Measurements from ENCODE around the gene AIMP2. TPM values are rescaled to one million over a fixed set of nuclear protein-coding genes. Genes with fewer than 3 reads are reported as not detected.
A peak's percentile ranks its signal among the peaks of the same experiment; 100 is the strongest.
"Not testable (repeated sequence)": the region's sequence is repeated elsewhere in the genome, so short reads cannot be mapped to it uniquely, and the experiment has no call there.

AIMP2 gene
- total and polyA plus RNA-seq, 3 donors from 2014 or later = 53.0 to 121 (median 63.4) TPM

DNA sequence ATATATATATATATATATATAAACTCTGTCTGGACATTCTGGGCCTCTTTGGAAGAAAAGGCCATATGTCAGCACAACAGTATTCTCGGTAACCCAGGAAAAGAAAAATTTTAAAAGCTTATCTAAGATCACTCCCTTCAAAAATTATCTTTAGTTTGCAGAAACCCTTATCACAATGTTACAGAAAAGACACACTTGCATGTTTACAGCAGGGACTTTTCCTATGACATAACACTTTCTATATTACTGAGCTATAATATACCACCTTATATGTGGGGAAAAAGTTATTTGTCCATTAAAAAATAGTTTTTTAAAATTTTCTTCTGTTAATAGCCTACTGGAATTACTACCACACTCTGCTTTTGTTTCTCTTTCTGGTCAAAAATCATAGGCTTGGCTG is 47.5 kb downstream of the AIMP2 start:
- Histone ChIP-seq H3K9me3 (no peaks in the 10 kb centered on the region), H3K4me3 (no peak overlapping the region), H3K36me3 (ENCODE audit: low read depth, missing control alignments) (no peaks in the 10 kb centered on the region), H3K27ac (no peak overlapping the region), H3K4me1 (peaks cover 9% of the 10 kb centered on the region), H3K27me3 (no peaks in the 10 kb centered on the region)
- no peak for DNase-seq
- TF ChIP-seq, protein P1, sequence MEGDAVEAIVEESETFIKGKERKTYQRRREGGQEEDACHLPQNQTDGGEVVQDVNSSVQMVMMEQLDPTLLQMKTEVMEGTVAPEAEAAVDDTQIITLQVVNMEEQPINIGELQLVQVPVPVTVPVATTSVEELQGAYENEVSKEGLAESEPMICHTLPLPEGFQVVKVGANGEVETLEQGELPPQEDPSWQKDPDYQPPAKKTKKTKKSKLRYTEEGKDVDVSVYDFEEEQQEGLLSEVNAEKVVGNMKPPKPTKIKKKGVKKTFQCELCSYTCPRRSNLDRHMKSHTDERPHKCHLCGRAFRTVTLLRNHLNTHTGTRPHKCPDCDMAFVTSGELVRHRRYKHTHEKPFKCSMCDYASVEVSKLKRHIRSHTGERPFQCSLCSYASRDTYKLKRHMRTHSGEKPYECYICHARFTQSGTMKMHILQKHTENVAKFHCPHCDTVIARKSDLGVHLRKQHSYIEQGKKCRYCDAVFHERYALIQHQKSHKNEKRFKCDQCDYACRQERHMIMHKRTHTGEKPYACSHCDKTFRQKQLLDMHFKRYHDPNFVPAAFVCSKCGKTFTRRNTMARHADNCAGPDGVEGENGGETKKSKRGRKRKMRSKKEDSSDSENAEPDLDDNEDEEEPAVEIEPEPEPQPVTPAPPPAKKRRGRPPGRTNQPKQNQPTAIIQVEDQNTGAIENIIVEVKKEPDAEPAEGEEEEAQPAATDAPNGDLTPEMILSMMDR (IDR thresholded peaks at IDR 0.05) = no peak
- intact Hi-C loops (cut with DNase I; ENCODE audit: low total_unique reads) = no loop called here
- 35 to 56% methylated on average over 1 of the region's 1 CpG for WGBS, 2 donors

DNA sequence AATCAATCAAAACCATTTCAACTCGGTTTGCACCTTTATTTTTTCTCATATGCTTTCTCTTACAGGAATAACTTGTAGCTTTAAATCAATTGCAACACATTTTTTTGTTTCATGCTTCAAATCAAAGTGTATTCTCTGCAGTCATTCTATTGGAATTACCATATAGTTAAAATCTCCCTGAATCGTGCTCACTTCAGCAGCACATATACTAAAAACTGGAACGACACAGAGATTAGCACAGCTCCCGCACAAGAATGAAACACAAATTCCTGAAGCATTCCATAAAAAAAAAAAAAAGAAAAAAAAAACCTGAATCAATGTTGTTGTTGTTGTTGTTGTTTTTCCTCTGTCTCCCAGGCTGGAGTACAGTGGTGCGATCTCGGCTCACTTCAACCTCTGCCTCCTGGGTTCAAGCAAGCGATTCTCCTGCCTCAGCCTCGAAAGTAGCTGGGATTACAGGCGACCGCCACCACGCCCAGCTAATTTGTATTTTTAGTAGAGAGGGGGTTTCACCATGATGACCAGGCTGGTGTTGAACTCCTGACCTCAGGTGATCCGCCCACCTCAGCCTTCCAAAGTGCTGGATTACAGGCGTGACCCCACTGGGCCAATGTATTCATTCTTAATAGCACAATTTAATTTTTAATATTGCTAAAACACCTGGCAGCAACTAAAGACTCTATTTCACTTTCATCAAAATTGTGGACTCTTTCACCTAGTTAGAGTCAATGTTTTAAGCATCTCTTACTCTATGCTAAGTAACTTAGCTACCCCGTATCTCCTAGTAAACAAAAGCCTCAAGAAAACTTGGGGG is 48.5 kb downstream of the AIMP2 start:
- H3K9me3 ChIP-seq = no peaks in the 10 kb centered on the region
- H3K27ac ChIP-seq = no peak overlapping the region
- 50 to 56% methylated on average over 14 of the region's 14 CpGs for WGBS, 2 donors
- intact Hi-C loops (cut with DNase I; ENCODE audit: low total_unique reads) = no loop called here
- no peak for DNase-seq
- TF ChIP-seq, protein P1 (IDR thresholded peaks at IDR 0.05) = no peak
- TF ChIP-seq POLR2A (IDR thresholded peaks at IDR 0.05) = no peak
- peak overlapping the region in 1 of 2 donors; percentile 80 for H3K4me3 ChIP-seq
- H3K27me3 ChIP-seq = no peaks in the 10 kb centered on the region
- peaks cover 9% of the 10 kb centered on the region for H3K4me1 ChIP-seq
- no peaks in the 10 kb centered on the region for H3K36me3 ChIP-seq (ENCODE audit: low read depth, missing control alignments)

DNA sequence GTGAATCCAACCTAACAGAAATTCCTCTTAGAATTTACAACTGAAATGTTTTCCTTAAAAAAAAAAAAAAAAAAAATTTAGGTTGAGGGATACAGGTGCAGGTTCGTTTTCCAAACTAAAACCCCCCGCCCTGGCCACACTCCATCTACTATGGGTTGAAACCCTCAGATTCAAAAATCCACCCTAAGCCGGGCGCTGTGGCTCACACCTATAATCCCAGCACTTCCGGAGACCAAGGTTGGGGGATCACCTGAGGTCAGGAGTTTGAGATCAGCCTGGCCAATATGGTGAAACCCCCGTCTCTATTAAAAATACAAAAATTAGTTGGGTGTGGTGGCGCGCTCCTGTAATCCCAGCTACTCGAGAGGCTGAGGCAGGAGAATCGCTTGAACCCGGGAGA is 50.9 kb downstream of the AIMP2 start:
- intact Hi-C loops (cut with DNase I; ENCODE audit: low total_unique reads) = not testable (repeated sequence)

DNA sequence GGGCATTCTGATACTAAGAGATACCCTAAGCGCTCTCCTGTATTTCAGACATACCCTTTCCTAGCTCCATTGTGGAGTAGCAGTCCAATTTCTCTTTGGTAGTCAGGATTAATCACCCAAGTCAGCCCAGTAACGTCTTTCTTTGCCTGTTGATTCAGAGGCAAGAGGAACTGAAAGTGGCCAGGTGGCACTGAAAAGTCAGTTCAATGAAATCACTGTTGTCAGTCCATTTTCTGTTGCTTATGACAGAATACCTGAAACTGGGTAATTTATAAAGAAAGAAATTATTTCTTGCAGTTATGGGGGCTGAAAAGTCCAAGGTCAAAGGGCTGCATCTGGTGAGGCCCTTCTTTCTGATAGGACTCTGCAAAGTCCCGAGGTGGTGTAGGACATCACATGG is 62.3 kb downstream of the AIMP2 start:
- no peak for TF ChIP-seq POLR2A (IDR thresholded peaks at IDR 0.05)
- TF ChIP-seq, protein P1 (IDR thresholded peaks at IDR 0.05) = no peak

More for the DNA sequence above, 50.9 kb downstream of the AIMP2 start:
- H3K27ac ChIP-seq; H3K4me1 ChIP-seq; DNase-seq; H3K27me3 ChIP-seq; H3K36me3 ChIP-seq (ENCODE audit: low read depth, missing control alignments); H3K9me3 ChIP-seq: not testable (repeated sequence)
- H3K4me3 ChIP-seq = peak overlapping the region; percentile 80 to 94
- 65 to 74% methylated on average over 11 of the region's 11 CpGs for WGBS, 2 donors

More for the DNA sequence above, 62.3 kb downstream of the AIMP2 start:
- DNase-seq = no peak
- H3K4me3 ChIP-seq = no peak overlapping the region
- intact Hi-C loops (cut with DNase I; ENCODE audit: low total_unique reads) = no loop called here
- no peaks in the 10 kb centered on the region for H3K9me3 ChIP-seq
- H3K27ac ChIP-seq = no peak overlapping the region
- H3K4me1 ChIP-seq = no peaks in the 10 kb centered on the region
- no peaks in the 10 kb centered on the region for H3K27me3 ChIP-seq
- no peaks in the 10 kb centered on the region for H3K36me3 ChIP-seq (ENCODE audit: low read depth, missing control alignments)
- 69 to 73% methylated on average over 3 of the region's 3 CpGs for WGBS, 2 donors

Small RNAs within 50 kb of the gene (small RNA-seq; reads per million reads assigned to genes)
- gene RF00019 = 0 reads per million in 2 donors
- 0 reads per million in 2 donors for gene RNU6-218P
- 3.2 to 4.5 reads per million in 2 donors for gene SNORA80D

Other genes with a start within 250 kb of the AIMP2 start
- gene RNF216, start 227.6 kb upstream of the AIMP2 start, total RNA-seq = 100 to 1,000 TPM in 1 of 2 donors, 10 to 100 TPM in 1; 96.4 to 112 TPM
- 78.6 TPM for gene RNF216, start 227.6 kb upstream of the AIMP2 start, polyA plus RNA-seq (ENCODE audit: insufficient read depth, low read depth, low replicate concordance)
- gene OCM, start 128.5 kb upstream of the AIMP2 start, total RNA-seq = 1 to 10 TPM; 1.2 to 1.6 TPM
- gene OCM, start 128.5 kb upstream of the AIMP2 start, polyA plus RNA-seq (ENCODE audit: insufficient read depth, low read depth, low replicate concordance) = 2.3 TPM
- gene CCZ1, start 110.5 kb upstream of the AIMP2 start, total RNA-seq = 10 to 100 TPM; 47.4 to 56.1 TPM
- gene CCZ1, start 110.5 kb upstream of the AIMP2 start, polyA plus RNA-seq (ENCODE audit: insufficient read depth, low read depth, low replicate concordance) = 48.0 TPM
- 10 to 100 TPM; 19.0 to 53.0 TPM for gene RSPH10B, start 38.6 kb upstream of the AIMP2 start, total RNA-seq
- gene RSPH10B, start 38.6 kb upstream of the AIMP2 start, polyA plus RNA-seq (ENCODE audit: insufficient read depth, low read depth, low replicate concordance) = 54.7 TPM
- 10 to 100 TPM in 1 of 2 donors, 1 to 10 TPM in 1; 9.9 to 13.3 TPM for gene PMS2, start 223 bp upstream of the AIMP2 start, total RNA-seq
- gene PMS2, start 223 bp upstream of the AIMP2 start, polyA plus RNA-seq (ENCODE audit: insufficient read depth, low read depth, low replicate concordance) = 9.2 TPM
- 1 to 10 TPM; 6.8 to 8.4 TPM for gene ANKRD61, start 22.1 kb downstream of the AIMP2 start, total RNA-seq
- gene ANKRD61, start 22.1 kb downstream of the AIMP2 start, polyA plus RNA-seq (ENCODE audit: insufficient read depth, low read depth, low replicate concordance) = 17.3 TPM
- gene EIF2AK1, start 49.9 kb downstream of the AIMP2 start, total RNA-seq = 100 to 1,000 TPM; 278 to 286 TPM
- 44.5 TPM for gene EIF2AK1, start 49.9 kb downstream of the AIMP2 start, polyA plus RNA-seq (ENCODE audit: insufficient read depth, low read depth, low replicate concordance)
- gene USP42, start 95.7 kb downstream of the AIMP2 start, total RNA-seq = 10 to 100 TPM; 35.1 to 47.2 TPM
- 39.3 TPM for gene USP42, start 95.7 kb downstream of the AIMP2 start, polyA plus RNA-seq (ENCODE audit: insufficient read depth, low read depth, low replicate concordance)

All from testis (tissue), 3 donors.